Progenitor cell of endocrine pancreas (in vitro differentiated cells): ENCODE measurements around the gene RPL22L1. TPM values are rescaled to one million over a fixed set of nuclear protein-coding genes. Genes with fewer than 3 reads are reported as not detected.

Experiments used
- DNase-seq: peaks from one replicate; pipeline ENCODE4 v3.0.0; 2021; ENCODE audit warnings: low spot score; ENCODE audit not compliant: unreplicated experiment
- H3K27ac Mint-ChIP-seq: 2 replicates; pipeline ENCODE4 v1.8.0; 2021; ENCODE audit warnings: mild to moderate bottlenecking, moderate library complexity, mixed read lengths
- H3K27me3 Mint-ChIP-seq: 2 replicates; pipeline ENCODE4 v1.8.0; 2021; ENCODE audit warnings: mixed read lengths
- H3K36me3 Mint-ChIP-seq: 2 replicates; pipeline ENCODE4 v1.8.0; 2022; ENCODE audit warnings: mixed read lengths; ENCODE audit not compliant: insufficient read depth
- H3K4me1 Mint-ChIP-seq: 2 replicates; pipeline ENCODE4 v1.8.0; 2021; ENCODE audit warnings: low read depth, mixed read lengths
- H3K4me3 Mint-ChIP-seq: 2 replicates; pipeline ENCODE4 v1.8.0; 2021; ENCODE audit warnings: low read depth, mild to moderate bottlenecking, moderate library complexity, mixed read lengths
- H3K9me3 Mint-ChIP-seq: 2 replicates; pipeline ENCODE4 v1.8.0; 2021; ENCODE audit warnings: low read depth, mixed read lengths
- CTCF ChIP-seq: fragments of 200-600 bp; sonication (generic); IDR thresholded peaks from one replicate; pipeline ENCODE4 v1.5.0; 2021; ENCODE audit warnings: antibody characterized with exemption, mild to moderate bottlenecking; ENCODE audit not compliant: unreplicated experiment
- total RNA-seq: library from RNA; stranded (reverse); gene quantifications from 2 replicates; pipeline ENCODE4 v1.2.1, GENCODE V29; 2021

Gene RPL22L1
- total RNA-seq, 1 donor from 2014 or later: 53.8 TPM

GRCh38 chr3:170816841-170817240, 53.2 kb downstream of the RPL22L1 start:
- DNase-seq: no peak
- no peak overlapping the region for H3K27ac Mint-ChIP-seq
- peaks cover 8% of the 10 kb centered on the region for H3K4me1 Mint-ChIP-seq
- no peak overlapping the region for H3K4me3 Mint-ChIP-seq
- H3K9me3 Mint-ChIP-seq: no peaks in the 10 kb centered on the region
- no peaks in the 10 kb centered on the region for H3K36me3 Mint-ChIP-seq
- peaks cover 61% of the 10 kb centered on the region for H3K27me3 Mint-ChIP-seq
- TF ChIP-seq CTCF: no peak

- Mint-ChIP-seq H3K36me3 (no peaks in the 10 kb centered on the region), H3K9me3 (no peaks in the 10 kb centered on the region), H3K27me3 (peaks cover 59% of the 10 kb centered on the region), H3K4me1 (peaks cover 8% of the 10 kb centered on the region), H3K27ac (no peak overlapping the region), H3K4me3 (no peak overlapping the region)
- TF ChIP-seq CTCF: no peak
- no peak for DNase-seq
Observed at GRCh38 chr3:170816341-170816740, 53.7 kb downstream of the RPL22L1 start.

- no peak overlapping the region for H3K27ac Mint-ChIP-seq
- no peaks in the 10 kb centered on the region for H3K36me3 Mint-ChIP-seq
- H3K4me1 Mint-ChIP-seq: peaks cover 8% of the 10 kb centered on the region
Observed at GRCh38 chr3:170815936-170816335, 54.1 kb downstream of the RPL22L1 start.

GRCh38 chr3:170815340-170815739, 54.7 kb downstream of the RPL22L1 start:
- no peaks in the 10 kb centered on the region for H3K9me3 Mint-ChIP-seq
- peaks cover 8% of the 10 kb centered on the region for H3K4me1 Mint-ChIP-seq
- TF ChIP-seq CTCF: no peak
- H3K4me3 Mint-ChIP-seq: no peak overlapping the region
- DNase-seq: no peak
- peaks cover 51% of the 10 kb centered on the region for H3K27me3 Mint-ChIP-seq
- no peaks in the 10 kb centered on the region for H3K36me3 Mint-ChIP-seq
- H3K27ac Mint-ChIP-seq: no peak overlapping the region

More at GRCh38 chr3:170815936-170816335, 54.1 kb downstream of the RPL22L1 start:
- no peaks in the 10 kb centered on the region for H3K9me3 Mint-ChIP-seq
- no peak for DNase-seq
- no peak overlapping the region for H3K4me3 Mint-ChIP-seq
- peaks cover 57% of the 10 kb centered on the region for H3K27me3 Mint-ChIP-seq
- TF ChIP-seq CTCF: no peak

Other genes with a start within 250 kb of the RPL22L1 start
- gene EIF5A2, start 38.4 kb upstream of the RPL22L1 start, total RNA-seq: 2.7 and 3.7 TPM in 2 replicates
- gene SLC2A2, start 156.5 kb upstream of the RPL22L1 start, total RNA-seq: 1.5 TPM in 2 replicates